Right lobe of liver (tissue), 6 donors: ENCODE measurements around the gene COL19A1. TPM values are rescaled to one million over a fixed set of nuclear protein-coding genes. Genes with fewer than 3 reads are reported as not detected.

Experiments used
- ATAC-seq, 4 donors: fragments of 200-7000 bp; cut with Tn5 transposase; one replicate each; pipeline ENCODE4 v1.9.1; 2020; ENCODE audit warnings: mild to moderate bottlenecking in 4 of 4, moderate library complexity in 4 of 4
- DNase-seq, 3 donors: peaks; one replicate each; pipeline ENCODE4 v3.0.0-alpha.2; 2020
- H3K27ac ChIP-seq, 3 donors: fragments of 200-600 bp; one replicate each; pipeline ENCODE4 v1.8.0; 2022
- H3K27me3 ChIP-seq, 2 donors: fragments of 200-600 bp; one replicate each; pipeline ENCODE4 v1.8.0; 2022
- H3K36me3 ChIP-seq, 4 donors: fragments of 200-600 bp; sonication (generic) in 1 of 4; one replicate each; pipeline versions ENCODE4 v1.5.1 to v1.8.0; 2017 to 2022; ENCODE audit warnings: control low read depth in 1 of 4
- H3K4me1 ChIP-seq, 4 donors: fragments of 200-600 bp; sonication (generic) in 1 of 4; one replicate each; pipeline versions ENCODE4 v1.5.1 to v1.8.0; 2017 to 2022; ENCODE audit warnings: control low read depth in 1 of 4
- H3K4me3 ChIP-seq, 3 donors: fragments of 200-600 bp; one replicate each; pipeline ENCODE4 v1.8.0; 2022
- H3K9me3 ChIP-seq, 4 donors: fragments of 200-600 bp; sonication (generic) in 1 of 4; one replicate each; pipeline versions ENCODE4 v1.5.1 to v1.8.0; 2017 to 2022; ENCODE audit warnings: control low read depth in 1 of 4
- POLR2A ChIP-seq: fragments of 450-650 bp; IDR thresholded peaks from one replicate; pipeline ENCODE4 v1.6.1; 2017; ENCODE audit warnings: antibody characterized with exemption, mild to moderate bottlenecking
- WGBS: methylation state at CpG from one replicate; pipeline ENCODE4 v1.1.6; 2018; ENCODE audit warnings: low coverage, low lambda C conversion rate; ENCODE audit not compliant: insufficient coverage; ENCODE audit errors: missing lambda C conversion rate; 5-methylcytosine and 5-hydroxymethylcytosine counted together
- intact Hi-C, 2 donors: fragments of 100-400 bp; cut with DNase I; formaldehyde crosslinking; loops; one replicate each; pipeline versions ENCODE4 v1.11.2 to v1.14.1; 2022
- total RNA-seq, 6 experiments: library from RNA; depleted of rRNA in 2 of 6; stranded (reverse); fragments of >200 nt in 2 of 6; fragmentation: NEBNext Ultra II Directional in 3 of 6; extraction: Animal tissue kit (Norgen Biotek cat#: 25700) in 3 of 6; gene quantifications; one replicate each; pipeline versions ENCODE4 v1.1.0 to v1.2.4, GENCODE V29; 2016 to 2023
- TF ChIP-seq, protein P1 (sequence below), 4 donors: fragments of 200-600 bp in 3 of 4; fragments of 450-650 bp in 1 of 4; IDR thresholded peaks; one replicate each; pipeline versions ENCODE4 v1.5.1 to v1.8.0; 2016 to 2022; ENCODE audit warnings: antibody characterized with exemption in 4 of 4, mild to moderate bottlenecking in 2 of 4
- donor health status: DM: no; HTN: yes; CAD: no.
- donor health status: DM: no; HTN: no; CAD: no.
- donor health status: DM: no; HTN: no; CAD: no.
- donor health status: DM: no; HTN: yes; CAD: no.
- donor health status: DM: no; HTN: yes; CAD: no.

Gene COL19A1
- total RNA-seq, 6 experiments from 2014 or later, result 0.18 to 0.39 (median 0.27) TPM; not detected in 2

DNA sequence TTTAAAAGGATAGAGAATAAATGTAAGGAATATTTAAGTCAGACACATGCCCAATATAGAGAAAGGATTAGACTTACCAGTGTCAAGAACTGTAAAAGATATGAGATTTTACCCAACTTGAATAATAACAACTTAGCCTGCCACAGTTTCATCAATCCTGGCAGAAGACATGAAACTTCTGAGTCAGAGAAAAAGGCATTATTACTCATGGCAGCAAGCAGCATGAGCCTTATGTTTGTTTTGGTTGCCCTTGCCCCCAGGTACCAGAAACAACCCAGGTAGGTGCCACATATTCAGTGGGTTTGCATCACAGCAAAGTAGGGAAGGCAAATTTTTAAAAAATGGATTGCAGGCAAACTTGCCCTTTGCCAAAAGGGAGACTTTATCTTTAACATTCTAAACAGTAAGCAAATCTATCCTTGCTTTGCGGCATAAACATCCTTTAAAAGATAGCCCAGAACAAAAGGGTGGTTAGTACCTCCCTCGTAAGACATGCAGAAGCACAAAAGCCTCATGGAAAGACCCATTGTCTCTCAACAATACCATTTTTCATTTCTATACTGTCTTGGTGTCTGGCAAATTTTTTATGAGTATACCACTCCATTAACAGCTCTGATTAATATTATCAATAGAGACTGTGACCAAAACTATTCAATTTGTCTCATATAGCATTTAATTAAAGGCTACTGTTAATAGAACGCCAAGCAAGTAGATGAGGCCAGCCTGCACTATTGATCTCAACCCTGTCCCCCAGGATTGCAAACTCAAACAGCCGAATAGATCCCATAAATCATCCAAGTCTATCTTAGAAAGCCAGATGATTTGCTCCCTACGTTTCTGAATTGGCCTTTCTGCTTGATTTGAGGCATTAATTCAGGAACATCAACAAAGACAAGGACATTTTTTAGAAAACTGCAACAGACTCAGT is 185.1 kb downstream of the COL19A1 start:
- intact Hi-C loops, result no loop called here
- Histone ChIP-seq H3K4me3 (no peak overlapping the region), H3K27me3 (no peaks in the 10 kb centered on the region), H3K9me3 (no peaks in the 10 kb centered on the region), H3K4me1 (no peaks in the 10 kb centered on the region), H3K27ac (no peak overlapping the region), H3K36me3 (no peaks in the 10 kb centered on the region)
- DNase-seq (no peak), ATAC-seq (no peak)
- TF ChIP-seq, protein P1, sequence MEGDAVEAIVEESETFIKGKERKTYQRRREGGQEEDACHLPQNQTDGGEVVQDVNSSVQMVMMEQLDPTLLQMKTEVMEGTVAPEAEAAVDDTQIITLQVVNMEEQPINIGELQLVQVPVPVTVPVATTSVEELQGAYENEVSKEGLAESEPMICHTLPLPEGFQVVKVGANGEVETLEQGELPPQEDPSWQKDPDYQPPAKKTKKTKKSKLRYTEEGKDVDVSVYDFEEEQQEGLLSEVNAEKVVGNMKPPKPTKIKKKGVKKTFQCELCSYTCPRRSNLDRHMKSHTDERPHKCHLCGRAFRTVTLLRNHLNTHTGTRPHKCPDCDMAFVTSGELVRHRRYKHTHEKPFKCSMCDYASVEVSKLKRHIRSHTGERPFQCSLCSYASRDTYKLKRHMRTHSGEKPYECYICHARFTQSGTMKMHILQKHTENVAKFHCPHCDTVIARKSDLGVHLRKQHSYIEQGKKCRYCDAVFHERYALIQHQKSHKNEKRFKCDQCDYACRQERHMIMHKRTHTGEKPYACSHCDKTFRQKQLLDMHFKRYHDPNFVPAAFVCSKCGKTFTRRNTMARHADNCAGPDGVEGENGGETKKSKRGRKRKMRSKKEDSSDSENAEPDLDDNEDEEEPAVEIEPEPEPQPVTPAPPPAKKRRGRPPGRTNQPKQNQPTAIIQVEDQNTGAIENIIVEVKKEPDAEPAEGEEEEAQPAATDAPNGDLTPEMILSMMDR (IDR thresholded peaks at IDR 0.05), result no peak
- no peak for TF ChIP-seq POLR2A
- WGBS, result 52% methylated on average over 5 of the region's 5 CpGs

DNA sequence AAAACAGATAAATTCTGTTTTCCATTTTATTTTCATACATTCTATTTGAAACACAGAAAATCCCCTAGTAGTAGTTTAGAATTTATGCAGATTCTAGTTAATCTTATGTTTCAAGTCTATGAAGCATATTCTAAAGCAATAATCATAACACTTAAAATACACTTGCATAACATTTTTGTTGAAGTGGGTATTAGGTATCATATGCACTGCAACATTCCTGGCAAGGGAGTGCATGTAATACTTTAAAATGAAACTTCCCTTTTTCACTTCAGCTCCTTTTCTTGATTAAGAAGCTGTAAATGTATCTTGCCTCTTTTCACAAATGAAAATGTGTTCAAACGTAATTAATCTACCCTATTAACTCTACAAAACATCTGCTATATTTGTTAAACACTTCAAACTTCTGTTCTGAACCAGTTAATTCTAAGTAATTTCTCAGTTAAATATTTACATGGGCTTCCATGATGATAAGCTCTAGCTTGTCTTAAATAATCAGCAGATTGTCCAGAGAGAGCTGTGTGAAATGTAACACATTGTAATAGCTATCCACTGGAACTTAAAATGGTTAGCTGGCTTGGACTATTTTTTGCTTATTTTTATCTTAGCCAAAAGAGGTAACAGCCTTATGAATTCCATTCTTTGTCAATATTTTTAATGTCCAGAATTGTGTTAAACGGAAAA is 192.8 kb downstream of the COL19A1 start:
- Histone ChIP-seq H3K36me3 (no peaks in the 10 kb centered on the region), H3K27me3 (no peaks in the 10 kb centered on the region), H3K4me1 (no peaks in the 10 kb centered on the region), H3K4me3 (no peak overlapping the region), H3K27ac (no peak overlapping the region), H3K9me3 (no peaks in the 10 kb centered on the region)
- no peak for DNase-seq
- intact Hi-C loops, result no loop called here
- ATAC-seq, result no peak
- TF ChIP-seq POLR2A, result no peak
- TF ChIP-seq, protein P1 (IDR thresholded peaks at IDR 0.05), result no peak
- WGBS, result 22% methylated on average over 2 of the region's 2 CpGs

DNA sequence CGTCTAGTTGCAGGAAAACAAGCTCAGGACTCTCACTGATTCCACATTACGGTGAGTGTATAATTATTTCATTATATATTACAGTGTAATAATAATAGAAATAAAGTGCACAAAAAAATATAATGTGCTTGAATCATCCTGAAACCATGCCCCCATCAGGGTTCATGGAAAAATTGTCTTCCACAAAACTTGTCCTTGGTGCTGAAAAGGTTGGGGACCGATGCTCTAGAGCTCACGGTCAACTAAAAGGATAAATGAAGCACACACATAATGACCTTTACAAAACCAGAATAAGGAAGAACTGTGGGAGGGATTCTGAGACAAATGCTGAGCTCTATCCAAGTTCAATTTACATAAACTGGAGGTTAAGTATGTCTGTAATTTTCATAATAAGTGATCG is 194.3 kb downstream of the COL19A1 start:
- 62% methylated on average over 5 of the region's 5 CpGs for WGBS
- intact Hi-C loops, result no loop called here

DNA sequence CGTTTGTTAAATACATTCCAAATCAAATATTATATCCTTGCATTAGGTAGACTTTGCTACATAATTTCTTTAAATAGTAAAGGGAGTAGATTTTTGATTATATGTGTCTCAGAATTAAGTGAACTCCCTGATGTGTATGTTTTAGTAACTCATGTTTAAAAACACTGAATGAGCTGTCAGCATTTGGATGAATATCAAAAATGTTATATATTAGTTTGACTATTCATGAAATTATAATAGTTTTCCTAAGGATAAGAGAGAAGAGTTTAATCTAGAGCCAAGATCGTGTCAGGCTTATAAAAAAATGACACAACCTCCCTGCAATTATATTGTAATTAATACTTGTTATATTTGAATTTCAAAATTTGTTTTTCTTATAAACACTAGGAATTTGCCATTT is 195.2 kb downstream of the COL19A1 start:
- intact Hi-C loops, result no loop called here
- DNase-seq (no peak), ATAC-seq (no peak)
- H3K9me3 ChIP-seq, result no peaks in the 10 kb centered on the region
- H3K4me3 ChIP-seq, result no peak overlapping the region
- no peaks in the 10 kb centered on the region for H3K36me3 ChIP-seq
- no peaks in the 10 kb centered on the region for H3K27me3 ChIP-seq
- no peaks in the 10 kb centered on the region for H3K4me1 ChIP-seq
- WGBS, result 44% methylated on average over 2 of the region's 2 CpGs
- TF ChIP-seq, protein P1 (IDR thresholded peaks at IDR 0.05), result no peak
- no peak for TF ChIP-seq POLR2A
- H3K27ac ChIP-seq, result no peak overlapping the region

More for the DNA sequence above, 194.3 kb downstream of the COL19A1 start:
- H3K4me3 ChIP-seq, result no peak overlapping the region
- no peaks in the 10 kb centered on the region for H3K9me3 ChIP-seq
- no peak overlapping the region for H3K27ac ChIP-seq
- H3K36me3 ChIP-seq, result no peaks in the 10 kb centered on the region
- TF ChIP-seq, protein P1 (IDR thresholded peaks at IDR 0.05), result no peak
- no peak for TF ChIP-seq POLR2A
- ATAC-seq (no peak), DNase-seq (no peak)
- no peaks in the 10 kb centered on the region for H3K4me1 ChIP-seq
- H3K27me3 ChIP-seq, result no peaks in the 10 kb centered on the region
